ENCODE measurements around the gene RRP8. TPM values are rescaled to one million over a fixed set of nuclear protein-coding genes. Genes with fewer than 3 reads are reported as not detected.

Gene RRP8
- total RNA-seq, 1 donor from 2014 or later, result 16.2 TPM

GRCh38 chr11:6637871-6638270 is 34.5 kb upstream of the RRP8 start:
- H3K4me3 Mint-ChIP-seq (ENCODE audit: unreplicated experiment), result no peak overlapping the region
- TF ChIP-seq CTCF (IDR thresholded peaks at IDR 0.05; ENCODE audit: partially characterized antibody, unreplicated experiment), result no peak
- no peak for DNase-seq
- H3K27me3 Mint-ChIP-seq (ENCODE audit: unreplicated experiment), result peaks cover 2% of the 10 kb centered on the region
- H3K36me3 Mint-ChIP-seq (ENCODE audit: unreplicated experiment), result peaks cover 11% of the 10 kb centered on the region
- no peaks in the 10 kb centered on the region for H3K4me1 Mint-ChIP-seq (ENCODE audit: low read depth, unreplicated experiment)
- H3K27ac Mint-ChIP-seq (ENCODE audit: unreplicated experiment), result no peak overlapping the region
- H3K9me3 Mint-ChIP-seq (ENCODE audit: unreplicated experiment), result no peaks in the 10 kb centered on the region

GRCh38 chr11:6636480-6636879 is 33.1 kb upstream of the RRP8 start:
- DNase-seq, result no peak
- no peaks in the 10 kb centered on the region for H3K4me1 Mint-ChIP-seq (ENCODE audit: low read depth, unreplicated experiment)
- no peak for TF ChIP-seq CTCF (IDR thresholded peaks at IDR 0.05; ENCODE audit: partially characterized antibody, unreplicated experiment)
- peaks cover 7% of the 10 kb centered on the region for H3K27me3 Mint-ChIP-seq (ENCODE audit: unreplicated experiment)
- H3K27ac Mint-ChIP-seq (ENCODE audit: unreplicated experiment), result no peak overlapping the region
- no peak overlapping the region for H3K4me3 Mint-ChIP-seq (ENCODE audit: unreplicated experiment)
- H3K9me3 Mint-ChIP-seq (ENCODE audit: unreplicated experiment), result no peaks in the 10 kb centered on the region
- H3K36me3 Mint-ChIP-seq (ENCODE audit: unreplicated experiment), result peaks cover 17% of the 10 kb centered on the region

- TF ChIP-seq CTCF (IDR thresholded peaks at IDR 0.05; ENCODE audit: partially characterized antibody, unreplicated experiment), result no peak
- Mint-ChIP-seq H3K4me1 (ENCODE audit: low read depth, unreplicated experiment) (no peaks in the 10 kb centered on the region), H3K27me3 (ENCODE audit: unreplicated experiment) (peaks cover 15% of the 10 kb centered on the region), H3K9me3 (ENCODE audit: unreplicated experiment) (peaks cover 2% of the 10 kb centered on the region), H3K4me3 (ENCODE audit: unreplicated experiment) (no peak overlapping the region), H3K27ac (ENCODE audit: unreplicated experiment) (no peak overlapping the region), H3K36me3 (ENCODE audit: unreplicated experiment) (peaks cover 23% of the 10 kb centered on the region)
- DNase-seq, result peak; percentile 74
Observed at GRCh38 chr11:6635082-6635932, 31.9 kb upstream of the RRP8 start.

- H3K4me3 Mint-ChIP-seq (ENCODE audit: unreplicated experiment), result no peak overlapping the region
- H3K27ac Mint-ChIP-seq (ENCODE audit: unreplicated experiment), result no peak overlapping the region
- H3K9me3 Mint-ChIP-seq (ENCODE audit: unreplicated experiment), result peaks cover 2% of the 10 kb centered on the region
- TF ChIP-seq CTCF (IDR thresholded peaks at IDR 0.05; ENCODE audit: partially characterized antibody, unreplicated experiment), result no peak
- no peaks in the 10 kb centered on the region for H3K4me1 Mint-ChIP-seq (ENCODE audit: low read depth, unreplicated experiment)
- H3K27me3 Mint-ChIP-seq (ENCODE audit: unreplicated experiment), result peaks cover 17% of the 10 kb centered on the region
- DNase-seq, result no peak
- H3K36me3 Mint-ChIP-seq (ENCODE audit: unreplicated experiment), result peaks cover 23% of the 10 kb centered on the region
Observed at GRCh38 chr11:6634534-6634933, 31.1 kb upstream of the RRP8 start.

Measured in glutamatergic neuron (in vitro differentiated cells).